Kidney (tissue), 22 donors: ENCODE measurements around the gene LAD1. TPM values are rescaled to one million over a fixed set of nuclear protein-coding genes. Genes with fewer than 3 reads are reported as not detected.

Source experiments
- DNase-seq, 5 donors: peaks; one replicate each; pipeline ENCODE4 v3.0.0-alpha.2; 2013 to 2020
- FAIRE-seq: peaks from 2 replicates; lab custom pipeline; 2012; peaks lifted over from hg19 to GRCh38; lab: Jason Lieb, UNC
- H3K27ac ChIP-seq, 2 donors: one replicate each; pipeline ENCODE4 v1.7.0; 2013; ENCODE audit warnings: low read depth in 2 of 2, low read length in 2 of 2, inconsistent platforms in 1 of 2
- H3K27me3 ChIP-seq: one replicate; pipeline ENCODE4 v1.7.1; 2013; ENCODE audit warnings: low read length, inconsistent platforms; ENCODE audit not compliant: control insufficient read depth, insufficient read depth
- H3K36me3 ChIP-seq, 3 donors: one replicate each; pipeline versions ENCODE4 v1.7.0 to v1.7.1; 2013; ENCODE audit warnings: low read length in 3 of 3, control low read depth in 1 of 3, inconsistent platforms in 1 of 3; ENCODE audit not compliant: insufficient read depth in 3 of 3, control insufficient read depth in 2 of 3
- H3K4me1 ChIP-seq, 3 donors: one replicate each; pipeline versions ENCODE4 v1.7.0 to v1.7.1; 2013; ENCODE audit warnings: low read length in 3 of 3, inconsistent platforms in 1 of 3, low read depth in 1 of 3; ENCODE audit not compliant: control insufficient read depth in 2 of 3, insufficient read depth in 2 of 3
- H3K4me3 ChIP-seq, 3 donors: one replicate each; pipeline versions ENCODE4 v1.7.0 to v1.8.1; 2013; ENCODE audit warnings: low read length in 3 of 3, control low read depth in 1 of 3, inconsistent platforms in 1 of 3
- H3K9ac ChIP-seq, 3 donors: one replicate each; pipeline versions ENCODE4 v1.7.0 to v1.7.1; 2013; ENCODE audit warnings: low read length in 3 of 3, control low read depth in 1 of 3, inconsistent platforms in 1 of 3
- H3K9me3 ChIP-seq, 3 donors: one replicate each; pipeline versions ENCODE4 v1.7.0 to v1.7.1; 2013; ENCODE audit warnings: low read length in 3 of 3, control low read depth in 1 of 3, inconsistent platforms in 1 of 3; ENCODE audit not compliant: control insufficient read depth in 2 of 3, insufficient read depth in 1 of 3
- CTCF ChIP-seq: IDR thresholded peaks from 3 replicates; pipeline ENCODE4 v1.5.1; 2012; ENCODE audit warnings: mild to moderate bottlenecking, moderate library complexity, borderline replicate concordance; ENCODE audit not compliant: insufficient read depth; ENCODE audit errors: extremely low read depth
- intact Hi-C: fragments of 100-400 bp; cut with DNase I; formaldehyde crosslinking; loops from one replicate; pipeline ENCODE4 v1.11.1; 2022
- long read RNA-seq, 10 donors: library from polyadenylated mRNA in 1 of 10; unstranded in 1 of 10; transcript quantifications; one replicate each; pipeline ENCODE4 v2.0.0 and lab custom pipeline, GENCODE V29; 2021 to 2026
- polyA plus RNA-seq: library from polyadenylated mRNA; stranded (reverse); fragments of 350-450 nt; fragmentation: Illumina TruSeq; extraction: RNeasy Lipid Tissue Mini Kit (QIAGEN cat#74804); gene quantifications from one replicate; pipeline ENCODE4 v1.2.3, GENCODE V29; 2014; ENCODE audit warnings: low read depth, low replicate concordance; ENCODE audit not compliant: insufficient read depth
- total RNA-seq: library from RNA; stranded (reverse); fragmentation: NEBNext Ultra II Directional; extraction: Animal tissue kit (Norgen Biotek cat#: 25700); gene quantifications from one replicate; pipeline ENCODE4 v1.2.1, GENCODE V29; 2021
- donor health status: control.
- donor health status: control.
- donor health status: control.
- donor health status: control.
- donor health status: control.
- donor health status: DM: yes; HTN: yes; CAD: no.
- donor health status: Normal renal cell carcinoma (clear cell type).

Gene LAD1
- total RNA-seq (72.6 TPM), polyA plus RNA-seq (70.7 TPM)
- long read RNA-seq, donor 1, partial matches to known transcripts, result 17 of 18 reads
- long read RNA-seq, donor 1, other reads (novel, unspliced or antisense), result 0 of 18 reads
- long read RNA-seq, donor 2, partial matches to known transcripts, result 0 of 4 reads
- long read RNA-seq, donor 2, other reads (novel, unspliced or antisense), result 0 of 4 reads
- long read RNA-seq, donor 3, partial matches to known transcripts, result 12 of 24 reads
- long read RNA-seq, donor 3, other reads (novel, unspliced or antisense), result 9 of 24 reads
- long read RNA-seq, donor 4, partial matches to known transcripts, result 6 of 9 reads
- long read RNA-seq, donor 4, other reads (novel, unspliced or antisense), result 0 of 9 reads
- long read RNA-seq, donor 5, result 0 reads
- long read RNA-seq, donor 6, partial matches to known transcripts, result 13 of 13 reads
- long read RNA-seq, donor 6, other reads (novel, unspliced or antisense), result 0 of 13 reads
- long read RNA-seq, donor 7, transcript LAD1-202 (10 exons, 2,906 nt), result major isoform, 70 of 91 reads
- long read RNA-seq, donor 7, partial matches to known transcripts, result 15 of 91 reads
- long read RNA-seq, donor 7, other reads (novel, unspliced or antisense), result 4 of 91 reads
- long read RNA-seq, donor 8, partial matches to known transcripts, result 11 of 12 reads
- long read RNA-seq, donor 8, other reads (novel, unspliced or antisense), result 0 of 12 reads
- long read RNA-seq, donor 9, partial matches to known transcripts, result 16 of 19 reads
- long read RNA-seq, donor 9, other reads (novel, unspliced or antisense), result 0 of 19 reads
- long read RNA-seq, donor 10, partial matches to known transcripts, result 19 of 23 reads
- long read RNA-seq, donor 10, other reads (novel, unspliced or antisense), result 0 of 23 reads

GRCh38 chr1:201399018-201399351, at the start of gene LAD1:
Gene LAD1 (minus strand): TSS chr1:201399324. CDS start chr1:201399306, 18 bp downstream.
- peaks cover 4% of the 10 kb centered on the region for H3K27me3 ChIP-seq
- FAIRE-seq, result no peak
- no peak for TF ChIP-seq CTCF

GRCh38 chr1:201447903-201448871, 49.1 kb upstream of the LAD1 start:
- Histone ChIP-seq H3K27me3 (no peaks in the 10 kb centered on the region), H3K36me3 (no peaks in the 10 kb centered on the region), H3K4me3 (no peak overlapping the region), H3K9me3 (no peaks in the 10 kb centered on the region), H3K4me1 (peaks cover 0 to 3% (median 2%) of the 10 kb centered on the region in 3 donors), H3K27ac (no peak overlapping the region), H3K9ac (no peak overlapping the region)
- intact Hi-C loops, result loop anchor here (10.0 kb wide), 1 partner anchor 67 kb away; no protein-coding TSS in a partner anchor
- FAIRE-seq (no peak), DNase-seq (peak; percentile 77 to 88 (median 81))
- peak; percentile 70 for TF ChIP-seq CTCF

More at GRCh38 chr1:201399018-201399351, at the start of gene LAD1:
- Histone ChIP-seq H3K9me3 (no peaks in the 10 kb centered on the region), H3K27ac (peak within 1 kb of the TSS; percentile 74 to 93), H3K36me3 (no peaks in the 10 kb centered on the region), H3K4me1 (peaks cover 0 to 36% (median 22%) of the 10 kb centered on the region in 3 donors), H3K9ac (peak within 1 kb of the TSS in 2 of 3 donors; percentile 61 to 87), H3K4me3 (peak within 1 kb of the TSS in 2 of 3 donors; percentile 56 to 68)
- intact Hi-C loops, result no loop called here
- no peak for DNase-seq

GRCh38 chr1:201445310-201445709, 46.2 kb upstream of the LAD1 start:
- no peak for FAIRE-seq
- intact Hi-C loops, result loop anchor here (10.0 kb wide), 1 partner anchor 69 kb away; no protein-coding TSS in a partner anchor
- H3K9ac ChIP-seq, result no peak overlapping the region
- H3K9me3 ChIP-seq, result no peaks in the 10 kb centered on the region
- TF ChIP-seq CTCF, result no peak
- no peak for DNase-seq
- no peaks in the 10 kb centered on the region for H3K36me3 ChIP-seq
- no peaks in the 10 kb centered on the region for H3K27me3 ChIP-seq
- H3K27ac ChIP-seq, result no peak overlapping the region
- H3K4me1 ChIP-seq, result peaks cover 0 to 3% (median 2%) of the 10 kb centered on the region in 3 donors
- H3K4me3 ChIP-seq, result no peak overlapping the region
